Retina (tissue), 1 donor: ENCODE results near the gene HSPA4.

ENCODE experiments used
- DNase-seq: peaks from one replicate; pipeline ENCODE4 v3.0.0-alpha.2; 2016

HSPA4 gene

GRCh38 chr5:133106761-133107572 is 55.2 kb downstream of the HSPA4 start:
- DNase-seq = no peak

GRCh38 chr5:133108481-133108921 is 56.7 kb downstream of the HSPA4 start:
- no peak for DNase-seq

- DNase-seq = no peak
Measured at GRCh38 chr5:133109655-133110483, 58.1 kb downstream of the HSPA4 start.

- DNase-seq = no peak
Measured at GRCh38 chr5:133110709-133111108, 58.9 kb downstream of the HSPA4 start.

GRCh38 chr5:133111299-133111698 is 59.5 kb downstream of the HSPA4 start:
- DNase-seq = peak; percentile 82

GRCh38 chr5:133112026-133112660 is 60.3 kb downstream of the HSPA4 start:
- DNase-seq = no peak

GRCh38 chr5:133113331-133114061 is 61.7 kb downstream of the HSPA4 start:
- no peak for DNase-seq

- DNase-seq = no peak
Measured at GRCh38 chr5:133114166-133114932, 62.5 kb downstream of the HSPA4 start.

GRCh38 chr5:133114933-133115310 is 63.1 kb downstream of the HSPA4 start:
- DNase-seq = no peak

GRCh38 chr5:133116601-133117000 is 64.8 kb downstream of the HSPA4 start:
- DNase-seq = no peak

GRCh38 chr5:133117166-133117911 is 65.5 kb downstream of the HSPA4 start:
- DNase-seq = no peak

- no peak for DNase-seq
Measured at GRCh38 chr5:133117912-133118445, 66.2 kb downstream of the HSPA4 start.

- DNase-seq = no peak
Measured at GRCh38 chr5:133118741-133119140, 66.9 kb downstream of the HSPA4 start.

- DNase-seq = no peak
Measured at GRCh38 chr5:133119233-133119711, 67.5 kb downstream of the HSPA4 start.

- DNase-seq = no peak
Measured at GRCh38 chr5:133120156-133120750, 68.4 kb downstream of the HSPA4 start.

GRCh38 chr5:133121080-133121479 is 69.3 kb downstream of the HSPA4 start:
- DNase-seq = no peak

GRCh38 chr5:133121611-133122150 is 69.9 kb downstream of the HSPA4 start:
- DNase-seq = no peak

GRCh38 chr5:133122711-133123110 is 70.9 kb downstream of the HSPA4 start:
- DNase-seq = no peak

- DNase-seq = no peak
Measured at GRCh38 chr5:133123297-133123696, 71.5 kb downstream of the HSPA4 start.

- no peak for DNase-seq
Measured at GRCh38 chr5:133124891-133125290, 73.1 kb downstream of the HSPA4 start.
